ENCODE results near the gene ACTL10. TPM values are rescaled to one million over a fixed set of nuclear protein-coding genes. Genes with fewer than 3 reads are reported as not detected.

ACTL10 gene
- total and polyA plus RNA-seq, 2 of the 4 experiments (the other 2 are of a cell fraction): 0.18 to 0.43 TPM

DNA sequence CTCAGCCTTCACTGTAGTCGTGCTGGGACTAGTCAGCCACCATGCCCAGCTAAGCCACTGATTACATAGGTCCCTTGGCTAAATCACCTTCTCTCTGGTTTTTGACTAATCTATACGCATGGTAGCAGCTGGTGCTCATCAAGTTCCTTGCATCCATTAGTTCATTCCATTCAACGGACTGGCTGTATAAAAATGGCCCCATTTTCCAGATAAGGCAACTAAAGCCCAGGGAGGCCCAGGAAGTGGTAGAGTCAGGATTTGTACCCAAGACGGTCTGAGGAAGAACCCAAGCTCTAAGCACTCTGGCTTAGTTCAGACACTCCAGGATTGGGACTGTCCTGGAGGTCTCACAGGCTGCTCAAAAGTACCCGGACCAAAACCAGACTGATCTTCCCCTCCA is 14.5 kb downstream of the ACTL10 start:
- Histone ChIP-seq H2AK9ac (replicated peaks; ENCODE audit: low read depth, low read length, poor library complexity) (no peak overlapping the region), H3K4ac (ENCODE audit: low read depth, low read length) (no peak overlapping the region), H3K79me1 (ENCODE audit: low read depth in 1 of 2, low read length in 2 of 2) (peaks cover 7 to 54% of the 10 kb centered on the region in 2 experiments; a peak in 2 of 4 replicates), H2BK5ac (ENCODE audit: low read depth, low read length, poor library complexity, severe bottlenecking) (no peak overlapping the region), H4K5ac (ENCODE audit: low read depth, low read length) (no peak overlapping the region), H3K9me3 (ENCODE audit: control insufficient read depth, insufficient read depth, low read length) (no peaks in the 10 kb centered on the region), H3K9me1 (ENCODE audit: insufficient read depth, low read length) (peaks cover 20% of the 10 kb centered on the region; the same call in 1 of the 2 replicates), H2AFZ (replicated peaks; ENCODE audit: low read length, poor library complexity) (no peak overlapping the region), H3K18ac (ENCODE audit: low read depth, low read length) (no peak overlapping the region), H3K27ac (ENCODE audit: insufficient read depth, low read length) (no peak overlapping the region), H3K4me1 (ENCODE audit: control insufficient read depth, insufficient read depth, low read length) (peaks cover 8% of the 10 kb centered on the region), H2BK120ac (ENCODE audit: low read depth, low read length) (no peak overlapping the region), H4K8ac (ENCODE audit: low read depth in 2 of 2, low read length in 2 of 2) (no peak overlapping the region), H3K9ac (ENCODE audit: low read depth, low read length) (no peak overlapping the region), H3K56ac (ENCODE audit: extremely low read depth, insufficient read depth, low read length) (no peak overlapping the region), H2BK15ac (ENCODE audit: low read depth, low read length) (no peak overlapping the region), H3K4me3 (ENCODE audit: insufficient read depth, low read depth, low read length) (no peak overlapping the region), H3K14ac (replicated peaks; ENCODE audit: low read depth, low read length) (no peak overlapping the region), H2BK20ac (ENCODE audit: low read depth, low read length) (no peak overlapping the region), H2AK5ac (ENCODE audit: low read depth, low read length) (no peak overlapping the region), H3K36me3 (ENCODE audit: control insufficient read depth, insufficient read depth, low read length) (no peaks in the 10 kb centered on the region; the same call in 1 of the 2 replicates), H3K23ac (ENCODE audit: low read depth, low read length) (no peak overlapping the region), H3K4me2 (ENCODE audit: low read depth, low read length) (no peak overlapping the region), H3K27me3 (ENCODE audit: control insufficient read depth, insufficient read depth, low read length) (no peaks in the 10 kb centered on the region), H4K91ac (ENCODE audit: insufficient read depth, low read depth, low read length) (no peak overlapping the region), H4K20me1 (ENCODE audit: insufficient read depth, low read length) (peaks cover 24% of the 10 kb centered on the region)
- in situ Hi-C loops (cut with MboI; ENCODE audit: low sequenced_read_pairs) (no loop called here), dilution Hi-C loops (cut with HindIII; ENCODE audit: low sequenced_read_pairs, unreplicated experiment) (no loop called here), intact Hi-C loops (cut with micrococcal nuclease) (no loop called here)
- CTCF ChIA-PET: no interaction called here
- TF ChIP-seq NFE2L2 (IDR thresholded peaks at IDR 0.05; ENCODE audit: low read depth, low read length) (no peak), POLR2A (IDR thresholded peaks at IDR 0.05; ENCODE audit: low read depth, low read length) (no peak), SMC3 (IDR thresholded peaks at IDR 0.05; ENCODE audit: low read depth, low read length) (no peak), MAZ (IDR thresholded peaks at IDR 0.05; ENCODE audit: borderline replicate concordance, low read depth, low read length) (no peak), RCOR1 (IDR thresholded peaks at IDR 0.05; ENCODE audit: insufficient replicate concordance, low read length) (no peak)
- TF ChIP-seq, protein P1, sequence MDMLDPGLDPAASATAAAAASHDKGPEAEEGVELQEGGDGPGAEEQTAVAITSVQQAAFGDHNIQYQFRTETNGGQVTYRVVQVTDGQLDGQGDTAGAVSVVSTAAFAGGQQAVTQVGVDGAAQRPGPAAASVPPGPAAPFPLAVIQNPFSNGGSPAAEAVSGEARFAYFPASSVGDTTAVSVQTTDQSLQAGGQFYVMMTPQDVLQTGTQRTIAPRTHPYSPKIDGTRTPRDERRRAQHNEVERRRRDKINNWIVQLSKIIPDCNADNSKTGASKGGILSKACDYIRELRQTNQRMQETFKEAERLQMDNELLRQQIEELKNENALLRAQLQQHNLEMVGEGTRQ (IDR thresholded peaks at IDR 0.05; ENCODE audit: low read depth, low read length): no peak
- no peak for ATAC-seq (ENCODE audit: low read depth)
- POLR2A ChIA-PET (ENCODE audit: unreplicated experiment): no interaction called here
- DNase-seq: no peak
- BruUV-seq (replicated peaks): no TSS peak
- 82% methylated on average over 1 of the region's 5 CpGs; no CpG with 5 or more reads in 1 of the 2 experiments for WGBS, 2 experiments (ENCODE audit: extremely low coverage in 2 of 2, insufficient read length in 1 of 2)
